Colonic mucosa (tissue), 4 donors: ENCODE data around the gene TNK2. TPM values are rescaled to one million over a fixed set of nuclear protein-coding genes. Genes with fewer than 3 reads are reported as not detected.
A peak's percentile ranks its signal among the peaks of the same experiment; 100 is the strongest.

Experiments used
- DNase-seq: peaks from one replicate; pipeline ENCODE4 v3.0.0-alpha.2; 2020
- H3K27ac ChIP-seq: fragments of 200-600 bp; one replicate; pipeline ENCODE4 v1.8.0; 2021
- H3K27me3 ChIP-seq: fragments of 200-600 bp; one replicate; pipeline ENCODE4 v1.8.0; 2021
- H3K36me3 ChIP-seq: fragments of 200-600 bp; one replicate; pipeline ENCODE4 v1.8.0; 2021
- H3K4me1 ChIP-seq: fragments of 200-600 bp; one replicate; pipeline ENCODE4 v1.8.0; 2021; ENCODE audit warnings: mild to moderate bottlenecking
- H3K4me3 ChIP-seq: fragments of 200-600 bp; one replicate; pipeline ENCODE4 v1.8.0; 2021
- H3K9ac ChIP-seq, 2 donors: one replicate each; pipeline ENCODE4 v1.7.0; 2013; ENCODE audit warnings: control low read depth in 2 of 2, low read depth in 2 of 2, low read length in 2 of 2
- H3K9me3 ChIP-seq: fragments of 200-600 bp; one replicate; pipeline ENCODE4 v1.8.0; 2021
- intact Hi-C: fragments of 100-400 bp; cut with DNase I; formaldehyde crosslinking; loops from one replicate; pipeline ENCODE4 v1.14.1; 2022
- total RNA-seq, 2 donors: library from RNA; stranded (reverse); fragmentation: NEBNext Ultra II Directional in 1 of 2; extraction: Animal tissue kit (Norgen Biotek cat#: 25700) in 1 of 2; gene quantifications; one replicate each; pipeline ENCODE4 v1.2.1, GENCODE V29; 2021
- TF ChIP-seq, protein P1 (sequence below): fragments of 200-600 bp; IDR thresholded peaks from one replicate; pipeline ENCODE4 v1.8.0; 2022; ENCODE audit warnings: antibody characterized with exemption, mild to moderate bottlenecking
- donor health status: healthy.
- donor health status: DM: no; HTN: no; CAD: no.
- donor health status: DM: no; HTN: no; CAD: no.

The TNK2 gene
- total RNA-seq, 2 donors from 2014 or later = 23.8 to 28.5 TPM

DNA sequence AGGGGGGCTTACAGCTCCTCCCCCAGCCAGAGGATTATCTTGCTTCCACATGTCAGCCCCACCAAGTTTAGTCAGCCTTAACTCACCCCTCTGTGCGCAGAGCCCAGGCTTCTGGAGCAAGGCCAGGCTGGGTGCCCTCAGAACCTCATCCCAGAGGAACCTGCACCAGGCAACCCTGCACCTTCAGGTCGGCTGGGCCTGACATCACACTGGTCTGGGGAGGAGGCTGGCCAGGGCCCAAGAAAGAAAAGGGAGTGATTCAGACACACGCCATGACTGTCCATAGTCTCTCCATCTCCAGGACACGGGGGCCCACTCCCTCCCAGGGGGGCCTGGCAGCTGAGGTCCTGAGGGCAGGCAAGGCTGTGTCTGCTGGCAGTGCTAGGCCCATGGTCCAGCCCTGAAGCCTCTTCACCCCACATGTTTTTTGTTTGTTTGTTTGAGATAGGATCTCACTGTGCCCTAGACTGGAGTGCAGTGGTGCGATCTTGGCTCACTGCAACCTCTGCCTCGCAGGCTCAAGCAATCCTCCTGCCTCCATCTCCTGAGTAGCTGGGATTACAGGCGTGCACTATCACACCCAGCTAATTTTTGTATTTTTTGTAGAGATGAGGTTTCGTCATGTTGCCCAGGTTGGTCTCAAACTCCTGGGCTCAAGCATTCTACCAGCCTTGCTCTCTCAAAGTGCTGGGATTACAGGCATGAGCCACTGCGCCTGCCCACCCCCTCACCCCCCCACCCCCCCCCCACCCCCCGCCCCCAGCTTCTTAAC is 11.1 kb downstream of the TNK2 start:
- Histone ChIP-seq H3K27ac (peak overlapping the region; percentile 75), H3K4me3 (no peak overlapping the region), H3K4me1 (peaks cover 7% of the 10 kb centered on the region), H3K36me3 (no peaks in the 10 kb centered on the region), H3K27me3 (no peaks in the 10 kb centered on the region), H3K9ac (no peak overlapping the region), H3K9me3 (no peaks in the 10 kb centered on the region)
- TF ChIP-seq, protein P1, sequence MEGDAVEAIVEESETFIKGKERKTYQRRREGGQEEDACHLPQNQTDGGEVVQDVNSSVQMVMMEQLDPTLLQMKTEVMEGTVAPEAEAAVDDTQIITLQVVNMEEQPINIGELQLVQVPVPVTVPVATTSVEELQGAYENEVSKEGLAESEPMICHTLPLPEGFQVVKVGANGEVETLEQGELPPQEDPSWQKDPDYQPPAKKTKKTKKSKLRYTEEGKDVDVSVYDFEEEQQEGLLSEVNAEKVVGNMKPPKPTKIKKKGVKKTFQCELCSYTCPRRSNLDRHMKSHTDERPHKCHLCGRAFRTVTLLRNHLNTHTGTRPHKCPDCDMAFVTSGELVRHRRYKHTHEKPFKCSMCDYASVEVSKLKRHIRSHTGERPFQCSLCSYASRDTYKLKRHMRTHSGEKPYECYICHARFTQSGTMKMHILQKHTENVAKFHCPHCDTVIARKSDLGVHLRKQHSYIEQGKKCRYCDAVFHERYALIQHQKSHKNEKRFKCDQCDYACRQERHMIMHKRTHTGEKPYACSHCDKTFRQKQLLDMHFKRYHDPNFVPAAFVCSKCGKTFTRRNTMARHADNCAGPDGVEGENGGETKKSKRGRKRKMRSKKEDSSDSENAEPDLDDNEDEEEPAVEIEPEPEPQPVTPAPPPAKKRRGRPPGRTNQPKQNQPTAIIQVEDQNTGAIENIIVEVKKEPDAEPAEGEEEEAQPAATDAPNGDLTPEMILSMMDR = no peak
- no peak for DNase-seq
- intact Hi-C loops = no loop called here

GRCh38 chr3:195896361-195897080 is 11.8 kb downstream of the TNK2 start:
- intact Hi-C loops = no loop called here
- DNase-seq = no peak
- Histone ChIP-seq H3K4me1 (peaks cover 7% of the 10 kb centered on the region), H3K9ac (peak overlapping the region; percentile 85 to 86), H3K27me3 (no peaks in the 10 kb centered on the region), H3K36me3 (no peaks in the 10 kb centered on the region), H3K27ac (peak overlapping the region; percentile 75), H3K9me3 (no peaks in the 10 kb centered on the region), H3K4me3 (peak overlapping the region; percentile 58)
- TF ChIP-seq, protein P1 = no peak

DNA sequence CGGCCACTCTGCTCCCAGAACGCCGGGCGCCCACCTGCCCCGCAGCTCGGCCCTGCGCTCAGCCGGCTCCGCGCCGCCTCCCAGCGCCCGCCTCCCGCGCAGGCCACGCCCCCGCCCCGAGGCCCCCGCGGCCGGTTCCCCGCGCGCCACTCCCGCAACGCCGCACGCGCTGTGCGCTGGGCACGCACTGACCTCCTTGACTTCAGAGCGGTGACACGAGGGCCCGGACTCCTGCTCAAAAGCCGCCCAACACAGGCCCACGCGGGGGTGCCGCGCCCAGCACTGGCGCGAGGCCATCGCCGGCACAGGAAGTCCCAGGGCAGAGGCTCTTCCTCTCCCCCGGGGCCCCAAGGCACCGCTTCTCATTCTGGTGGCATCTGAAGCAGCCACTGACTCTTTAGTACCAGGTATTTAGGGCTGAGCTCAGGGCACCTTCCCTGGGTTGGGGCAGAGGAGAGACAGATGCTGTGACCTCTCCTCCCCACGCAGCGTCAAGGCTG is 12.4 kb downstream of the TNK2 start:
- Histone ChIP-seq H3K9me3 (no peaks in the 10 kb centered on the region), H3K36me3 (no peaks in the 10 kb centered on the region), H3K4me3 (peak overlapping the region; percentile 58), H3K27ac (peak overlapping the region; percentile 75), H3K4me1 (peaks cover 7% of the 10 kb centered on the region), H3K9ac (peak overlapping the region; percentile 85 to 86), H3K27me3 (no peaks in the 10 kb centered on the region)
- intact Hi-C loops = loop anchor here (2.0 kb wide), 1 partner anchor 35 kb away; no protein-coding TSS in a partner anchor
- TF ChIP-seq, protein P1 = no peak
- peak; percentile 59 for DNase-seq

GRCh38 chr3:195895078-195895860 is 13.1 kb downstream of the TNK2 start:
- Histone ChIP-seq H3K9ac (peak overlapping the region; percentile 63 to 86), H3K36me3 (no peaks in the 10 kb centered on the region), H3K9me3 (no peaks in the 10 kb centered on the region), H3K27me3 (no peaks in the 10 kb centered on the region), H3K4me1 (peaks cover 7% of the 10 kb centered on the region), H3K4me3 (peak overlapping the region; percentile 58), H3K27ac (peak overlapping the region; percentile 34)
- peak; percentile 64 for DNase-seq
- TF ChIP-seq, protein P1 = no peak
- intact Hi-C loops = loop anchor here (2.0 kb wide), 1 partner anchor 34 kb away; no protein-coding TSS in a partner anchor

- Histone ChIP-seq H3K9me3 (no peaks in the 10 kb centered on the region), H3K27ac (no peak overlapping the region), H3K27me3 (no peaks in the 10 kb centered on the region), H3K4me1 (peaks cover 7% of the 10 kb centered on the region), H3K9ac (no peak overlapping the region), H3K4me3 (no peak overlapping the region), H3K36me3 (no peaks in the 10 kb centered on the region)
- TF ChIP-seq, protein P1 = no peak
- intact Hi-C loops = loop anchor here (2.0 kb wide), 1 partner anchor 33 kb away; no protein-coding TSS in a partner anchor
- no peak for DNase-seq
These were observed 14.4 kb downstream of the TNK2 start for GRCh38 chr3:195893916-195894465.
